ENCODE results near the gene ALX3.

ALX3 gene

DNA sequence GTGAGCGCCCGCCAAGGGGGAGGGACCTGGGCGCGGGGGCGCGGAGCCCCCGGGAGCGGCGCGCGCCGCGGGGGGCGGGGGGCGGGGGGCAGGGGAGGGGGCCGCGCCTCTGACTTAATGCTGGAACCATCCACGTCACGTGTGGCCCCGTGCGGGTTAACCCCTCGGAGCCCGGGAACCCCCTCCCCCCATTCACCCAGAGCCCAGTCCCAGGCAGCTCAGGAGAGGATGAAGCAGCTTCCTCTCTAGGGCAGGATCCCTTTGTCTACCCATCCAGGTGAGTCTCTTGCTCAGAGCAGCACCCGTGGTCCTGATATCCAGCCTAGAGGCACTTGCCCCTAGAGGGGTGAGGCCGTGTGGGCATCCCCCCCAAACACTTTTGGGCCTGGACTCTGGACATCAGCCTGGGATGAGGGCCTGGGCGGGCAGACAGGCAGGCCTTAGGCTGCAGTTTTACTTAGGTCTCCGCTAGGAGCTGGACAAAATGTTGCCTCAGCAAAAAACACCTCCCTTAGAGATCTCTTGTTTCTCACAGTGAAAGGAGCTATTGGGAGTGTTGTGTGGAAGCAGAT lies at the start of gene ALX3:
ALX3 (minus strand) TSS at position 2 of the 572 bp plus-strand sequence. CDS start 60 bp downstream, outside the sequence.
- no peak for DNase-seq (ENCODE audit: low spot score)

DNA sequence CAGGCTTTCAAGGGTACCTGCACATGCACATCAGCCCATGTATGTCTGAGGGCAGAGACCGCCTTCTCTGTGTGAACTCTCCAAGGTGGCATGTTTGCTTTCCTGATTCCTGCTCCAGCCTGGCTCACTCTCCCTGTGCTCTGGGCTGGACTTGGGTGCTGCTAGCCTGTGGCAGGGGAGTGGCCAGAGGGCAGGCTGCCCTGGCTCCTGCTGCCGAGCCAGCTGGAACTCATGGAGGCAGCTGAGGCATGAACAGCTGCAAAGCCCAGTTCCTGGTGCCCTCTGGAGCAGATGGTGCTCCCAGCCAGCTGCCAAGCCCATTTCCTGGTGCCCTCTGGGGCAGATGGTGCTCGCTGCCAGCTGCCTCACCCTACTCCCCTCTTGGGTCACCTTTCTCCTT lies 49.4 kb upstream of the ALX3 start:
- no peak for DNase-seq (ENCODE audit: low spot score)

DNA sequence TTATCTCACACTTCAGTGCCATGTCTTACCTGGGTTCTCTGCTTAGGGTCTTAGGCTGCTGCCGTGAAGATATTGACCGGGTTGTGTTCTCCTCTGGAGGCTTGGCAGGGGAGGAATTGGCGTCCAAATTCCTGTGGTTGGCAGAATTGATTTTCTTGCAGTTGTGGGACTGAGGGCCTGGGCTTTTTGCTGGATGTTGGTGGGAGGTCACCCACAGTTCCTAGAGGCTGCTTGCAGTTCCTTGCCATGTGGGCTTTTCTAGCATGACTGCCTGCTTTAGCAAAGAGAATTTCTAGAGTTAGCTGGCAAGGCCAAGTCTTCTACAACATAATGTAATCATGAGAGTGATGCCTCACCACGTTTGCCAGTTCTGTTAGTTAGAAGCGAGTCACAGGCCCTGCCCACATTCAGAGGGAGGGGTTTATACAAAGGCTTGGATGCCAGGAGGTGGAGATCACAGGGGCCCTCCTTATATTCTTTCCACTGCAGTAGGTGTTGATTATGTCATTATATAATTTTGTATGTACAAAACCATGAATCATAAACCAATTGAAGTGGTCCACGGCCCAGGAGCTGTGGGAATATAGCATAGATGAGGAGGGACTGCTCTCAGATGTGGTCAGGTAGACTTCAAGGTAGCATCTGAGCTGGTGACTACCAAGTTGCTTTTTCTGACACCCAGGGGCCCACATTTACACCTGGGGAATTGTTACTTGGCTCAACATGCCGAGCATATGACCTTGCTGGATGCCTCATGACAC lies 48.3 kb upstream of the ALX3 start:
- no peak for DNase-seq (ENCODE audit: low spot score)

- DNase-seq (ENCODE audit: low spot score), result no peak
Measured at GRCh38 chr1:110114784-110115183, 44.3 kb upstream of the ALX3 start.

GRCh38 chr1:110114173-110114572 lies 43.7 kb upstream of the ALX3 start:
- DNase-seq (ENCODE audit: low spot score), result no peak

DNA sequence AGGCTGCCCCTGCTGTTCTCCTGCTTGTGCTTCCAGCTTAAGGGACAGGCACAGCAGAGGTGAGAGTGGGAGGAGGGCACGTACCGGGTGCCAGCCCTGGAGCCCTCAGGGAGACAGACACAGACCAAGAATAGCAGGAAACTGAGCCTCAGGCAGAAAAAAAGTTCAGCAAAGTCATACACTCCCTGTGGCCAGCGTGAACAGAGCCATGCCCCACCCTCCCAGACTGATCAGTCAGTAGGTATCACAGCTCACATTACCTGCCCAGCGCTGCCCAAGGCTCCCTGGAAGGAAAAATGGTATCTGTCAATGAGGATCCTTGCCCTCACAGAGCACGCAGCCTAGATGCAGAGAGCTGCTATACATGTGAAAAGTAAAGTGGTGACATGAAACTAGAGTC lies 43.1 kb upstream of the ALX3 start:
- no peak for DNase-seq (ENCODE audit: low spot score)

GRCh38 chr1:110112656-110113055 lies 42.2 kb upstream of the ALX3 start:
- no peak for DNase-seq (ENCODE audit: low spot score)

- no peak for DNase-seq (ENCODE audit: low spot score)
Measured at GRCh38 chr1:110112143-110112542, 41.7 kb upstream of the ALX3 start, which contains the start of gene UBL4B. Gene UBL4B, plus strand, starts transcription at chr1:110112443. Its CDS starts 92 bp downstream, at chr1:110112535.

DNA sequence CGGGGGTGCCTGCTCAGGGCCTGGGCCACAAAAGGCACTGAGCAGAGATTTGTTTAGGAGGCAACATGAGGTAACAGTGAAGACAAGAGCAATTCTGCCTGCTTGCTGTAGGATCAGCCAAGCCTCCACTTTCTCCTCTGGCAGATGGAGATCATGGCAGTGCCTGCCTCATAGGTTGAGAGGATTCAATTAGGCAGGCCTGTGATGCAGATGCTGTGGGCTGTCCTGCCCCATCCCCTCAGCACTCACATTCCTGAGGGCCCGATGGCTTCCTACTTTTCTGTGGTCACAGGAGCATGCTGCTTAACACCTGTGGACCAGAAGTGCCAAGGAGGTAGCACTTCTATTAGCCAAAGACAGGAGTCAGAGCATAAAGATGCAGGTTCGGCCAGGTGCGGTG lies 40.6 kb upstream of the ALX3 start:
- DNase-seq (ENCODE audit: low spot score), result no peak

DNA sequence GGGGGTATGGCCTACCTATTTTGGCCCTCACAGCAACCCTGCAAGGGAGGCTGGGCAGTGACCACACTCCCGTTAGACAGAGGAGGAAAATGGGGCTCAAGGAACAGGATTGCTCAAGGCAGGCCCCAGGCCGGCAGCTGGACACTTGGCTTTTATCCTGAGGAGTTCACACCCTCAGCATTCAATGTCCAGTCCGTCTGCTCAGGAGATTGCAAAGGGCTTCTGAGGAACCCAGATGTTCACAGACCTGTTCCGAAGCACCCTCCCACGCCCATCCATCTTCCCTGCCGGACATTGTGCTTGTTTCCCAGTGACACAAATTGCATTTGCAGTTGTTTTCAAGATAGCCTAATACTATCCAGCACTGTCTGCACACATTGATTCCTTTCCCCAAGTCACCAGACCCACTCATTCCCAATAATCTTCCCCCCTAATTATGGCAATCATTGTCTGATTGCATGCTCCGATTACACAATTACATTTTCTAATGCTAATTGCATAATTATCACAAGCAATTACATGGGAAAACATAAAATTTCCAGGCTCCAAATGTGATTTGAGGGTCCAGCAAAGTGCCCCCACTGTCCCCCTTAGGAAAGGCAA lies 37.5 kb upstream of the ALX3 start:
- DNase-seq (ENCODE audit: low spot score), result no peak

DNA sequence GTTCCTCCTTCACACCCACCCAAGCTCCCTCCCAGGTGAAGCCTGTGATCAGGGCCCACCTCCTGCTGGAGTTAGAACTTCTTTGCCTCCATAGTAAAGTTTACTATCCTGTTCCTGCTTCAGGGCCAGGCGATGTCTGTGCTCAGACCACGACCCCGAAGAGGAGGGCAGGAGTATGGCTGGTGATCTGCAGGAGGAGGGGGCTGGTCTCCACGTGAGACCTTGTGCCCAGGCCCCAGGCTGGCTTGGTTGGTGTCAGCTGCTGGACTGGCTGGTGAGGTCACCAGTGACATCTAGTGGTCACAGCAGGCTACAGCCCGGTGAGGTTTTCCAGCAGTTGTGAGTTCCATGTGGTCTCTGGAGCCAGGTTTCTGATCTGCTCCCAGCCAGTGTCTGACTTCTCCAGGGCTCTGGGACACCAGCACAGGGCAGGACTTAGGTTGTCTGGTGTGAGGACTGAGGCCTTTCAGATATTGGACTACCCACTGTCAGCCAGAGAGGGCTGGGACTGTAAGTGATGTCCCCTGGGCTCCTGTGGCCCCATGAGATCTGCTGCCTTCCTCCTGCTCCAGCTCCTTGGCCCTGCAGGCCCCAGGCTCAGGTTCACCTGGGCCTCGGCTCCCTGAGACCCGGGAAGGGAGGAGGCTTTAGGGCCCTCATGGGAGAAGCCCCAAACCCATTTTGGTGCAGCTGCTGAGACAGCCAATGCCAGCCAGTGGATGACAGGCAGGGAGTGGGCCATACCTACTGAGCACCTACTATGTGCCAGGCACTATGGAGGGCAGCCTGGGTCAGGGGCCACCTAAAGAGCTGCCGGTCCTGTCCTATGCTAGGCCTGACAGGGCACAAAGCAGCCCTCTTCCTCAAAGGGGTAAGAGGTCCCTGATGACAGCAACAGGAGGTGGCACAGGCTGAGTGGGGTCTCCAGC lies 35.8 kb upstream of the ALX3 start:
- peak; percentile 74 for DNase-seq (ENCODE audit: low spot score)

DNA sequence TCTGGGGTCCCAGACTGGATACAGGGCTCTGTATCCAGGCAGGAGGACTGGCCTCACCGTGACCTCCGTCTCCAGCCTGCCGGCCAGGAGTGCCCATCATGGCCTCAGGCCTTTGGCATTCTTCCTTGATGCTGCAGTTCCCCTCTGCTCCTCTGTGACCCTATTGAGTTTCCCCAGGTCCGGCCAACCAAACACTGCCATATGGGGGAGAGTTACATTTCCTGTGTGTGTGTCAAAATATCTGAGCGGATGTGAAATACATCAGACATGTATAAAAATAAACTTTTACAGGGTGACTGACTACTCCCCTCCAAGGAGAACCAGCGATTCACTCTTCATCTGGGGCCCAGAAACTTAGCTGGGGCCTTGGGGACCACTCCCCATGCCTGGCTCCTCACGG lies 31.6 kb upstream of the ALX3 start:
- DNase-seq (ENCODE audit: low spot score), result no peak

DNA sequence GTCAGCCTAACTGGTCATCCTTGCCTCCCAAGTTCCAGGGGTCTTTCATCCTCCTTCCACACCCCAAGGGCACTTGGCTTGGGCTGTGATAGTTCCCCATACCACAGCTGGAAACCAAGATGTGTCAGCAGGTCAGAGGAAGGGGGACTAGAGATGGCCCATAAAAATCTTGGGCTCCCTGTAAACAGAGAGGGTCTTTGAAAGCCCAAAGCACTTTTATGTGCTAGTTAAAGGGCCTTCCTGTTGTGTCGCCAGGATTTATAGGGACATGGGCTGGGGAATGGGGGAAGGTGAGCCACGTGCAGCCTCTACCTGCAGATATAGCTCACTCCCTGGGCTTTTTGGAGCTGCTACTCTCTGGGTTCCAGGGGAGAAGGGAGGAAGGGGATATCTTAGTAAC lies 29.9 kb upstream of the ALX3 start:
- no peak for DNase-seq (ENCODE audit: low spot score)

DNA sequence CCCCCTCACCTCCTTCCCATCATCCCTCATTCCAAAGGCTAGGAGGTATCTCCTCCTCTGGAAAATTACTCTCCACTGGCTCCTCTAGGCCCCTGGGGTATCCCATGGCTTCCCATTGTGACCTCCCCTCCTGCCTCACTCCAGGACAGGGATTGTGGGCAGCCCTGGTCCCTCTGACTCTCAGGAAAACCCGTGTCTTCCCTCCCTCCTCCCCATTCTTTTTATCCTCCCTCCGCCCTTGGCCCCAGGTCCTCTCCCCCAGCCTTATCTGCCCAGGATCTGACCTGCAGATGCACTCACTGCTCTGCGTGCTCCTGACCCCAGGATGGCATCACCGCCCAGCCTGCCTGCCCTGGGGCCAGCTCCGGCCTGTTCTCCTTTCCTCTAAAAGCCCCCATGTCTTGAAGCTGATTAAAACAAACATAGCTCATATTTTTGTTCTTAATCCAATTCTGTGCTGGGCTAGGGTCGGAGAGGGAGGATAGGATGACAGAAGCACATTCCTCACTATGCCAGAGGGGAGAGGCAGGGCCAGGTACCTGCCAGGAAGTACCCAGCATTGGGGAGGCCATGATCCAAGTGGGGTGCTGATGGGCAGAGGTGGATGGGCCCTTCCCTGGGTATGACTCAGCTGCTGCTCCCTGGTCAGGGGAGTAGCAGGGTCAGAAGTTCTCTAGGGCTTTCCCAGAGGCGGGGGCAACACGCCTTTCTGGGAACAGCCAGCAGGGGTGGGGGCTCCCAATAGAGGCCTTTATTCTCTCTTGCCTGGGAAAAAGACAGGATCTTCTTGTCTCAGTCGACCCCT lies 28.0 kb upstream of the ALX3 start:
- no peak for DNase-seq (ENCODE audit: low spot score)

DNA sequence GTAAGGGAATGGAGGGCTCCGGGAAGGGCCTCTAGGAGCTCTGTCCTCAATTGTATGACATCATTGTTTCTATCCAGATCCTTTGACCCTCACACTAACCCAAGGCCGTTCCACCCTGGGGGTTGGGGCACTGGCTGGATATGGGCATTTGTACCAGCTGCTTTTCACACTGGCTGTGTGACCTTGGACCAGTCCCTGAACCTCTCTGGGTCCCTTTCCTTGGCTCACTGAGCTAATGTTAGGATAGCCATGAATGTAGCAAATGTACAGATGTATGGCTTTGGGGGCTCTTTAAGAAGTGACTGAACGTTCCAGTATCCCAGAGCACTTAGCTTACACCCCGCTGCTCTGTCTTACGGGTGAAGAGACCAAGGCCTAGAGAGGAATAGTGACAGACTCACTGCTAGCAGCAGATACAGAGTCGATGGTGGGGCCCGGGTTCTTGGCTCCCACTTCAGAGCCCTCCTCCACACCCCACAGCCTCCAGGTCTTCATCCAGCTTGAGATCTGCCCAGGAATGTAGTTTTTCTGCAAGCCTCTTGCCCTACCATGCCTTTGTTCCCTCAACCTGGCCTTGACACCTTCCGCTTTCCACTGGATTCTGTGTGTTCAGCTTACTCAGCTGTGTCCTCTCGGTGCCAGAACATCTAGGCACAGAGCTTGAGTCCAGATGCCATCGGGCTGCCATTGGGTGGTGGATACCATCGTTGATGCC lies 27.2 kb upstream of the ALX3 start:
- DNase-seq (ENCODE audit: low spot score), result no peak

- DNase-seq (ENCODE audit: low spot score), result no peak
Measured at GRCh38 chr1:110094931-110095654, 24.6 kb upstream of the ALX3 start.

DNA sequence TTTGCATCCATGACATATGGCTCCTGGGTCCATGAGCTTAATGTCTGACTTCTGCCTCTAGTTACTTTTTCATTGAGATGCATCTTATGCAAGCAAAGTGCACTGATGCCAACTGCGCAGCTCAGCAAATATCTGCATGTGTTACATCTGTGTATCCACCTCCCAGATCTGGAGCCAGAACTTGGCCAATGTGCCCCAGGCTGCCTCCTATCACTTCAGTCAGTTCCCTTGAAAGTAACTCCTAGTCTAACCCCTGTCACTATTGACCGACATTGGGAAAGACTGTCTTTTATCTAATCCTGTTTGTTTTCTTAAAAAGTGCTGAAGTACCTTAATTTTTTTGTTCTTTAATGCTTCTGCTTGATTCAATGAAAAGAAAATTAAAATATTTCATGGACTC lies 22.5 kb upstream of the ALX3 start:
- DNase-seq (ENCODE audit: low spot score), result no peak

GRCh38 chr1:110091791-110092190 lies 21.3 kb upstream of the ALX3 start:
- DNase-seq (ENCODE audit: low spot score), result no peak

GRCh38 chr1:110091381-110091780 lies 20.9 kb upstream of the ALX3 start:
- DNase-seq (ENCODE audit: low spot score), result no peak

Data from LoVo (cell line).